HG02884 (cell line): ENCODE results near the gene KRT73.

ENCODE experiments used
- ATAC-seq: cut with Tn5 transposase; IDR thresholded peaks from one replicate; pipeline ENCODE4 v1.9.1; 2021; ENCODE audit warnings: mild to moderate bottlenecking, moderate library complexity; ENCODE audit not compliant: unreplicated experiment

The KRT73 gene

DNA sequence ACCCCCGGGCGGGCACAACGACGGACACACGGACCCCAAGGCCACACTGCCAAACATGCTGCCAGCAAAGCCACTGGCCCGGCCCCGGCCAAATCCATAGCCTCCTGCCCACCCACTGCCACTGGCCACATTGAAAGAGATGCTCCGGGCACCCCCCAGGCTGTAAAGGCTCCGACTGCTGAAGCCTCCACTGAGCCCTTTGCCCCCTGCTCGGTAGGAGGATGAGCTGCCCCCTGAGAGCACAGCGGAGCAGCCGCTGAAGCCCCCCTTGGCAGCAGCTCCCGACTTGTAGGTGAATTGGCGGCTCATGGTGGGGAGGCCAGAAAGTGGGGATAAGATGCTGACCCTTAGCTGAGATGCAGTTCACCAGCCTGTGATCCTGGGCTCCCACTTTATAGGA, at the start of gene KRT73:
Gene KRT73 (minus strand): TSS at position 344 of the 400 bp plus-strand sequence. CDS start 35 bp downstream, at position 309.
- ATAC-seq: no peak

DNA sequence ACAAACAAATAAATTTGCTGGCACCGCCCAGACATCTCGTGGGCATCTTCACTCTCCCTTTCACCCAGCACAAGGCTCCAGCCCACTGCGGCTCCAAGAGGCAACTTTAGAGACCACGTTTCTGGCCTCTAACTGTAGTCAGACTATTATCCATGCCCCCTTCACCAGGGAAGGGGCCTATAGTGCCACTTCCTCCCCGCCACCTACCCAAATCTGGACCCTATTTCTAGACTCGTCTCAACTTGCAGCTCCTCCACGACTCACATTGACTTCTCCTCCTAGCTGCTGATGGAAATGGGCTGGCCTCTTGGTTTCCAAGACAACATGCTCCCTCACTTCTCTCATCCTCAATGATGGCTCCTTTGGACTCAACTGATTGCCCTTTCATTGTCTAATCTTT, 49.6 kb upstream of the KRT73 start:
- ATAC-seq: no peak

DNA sequence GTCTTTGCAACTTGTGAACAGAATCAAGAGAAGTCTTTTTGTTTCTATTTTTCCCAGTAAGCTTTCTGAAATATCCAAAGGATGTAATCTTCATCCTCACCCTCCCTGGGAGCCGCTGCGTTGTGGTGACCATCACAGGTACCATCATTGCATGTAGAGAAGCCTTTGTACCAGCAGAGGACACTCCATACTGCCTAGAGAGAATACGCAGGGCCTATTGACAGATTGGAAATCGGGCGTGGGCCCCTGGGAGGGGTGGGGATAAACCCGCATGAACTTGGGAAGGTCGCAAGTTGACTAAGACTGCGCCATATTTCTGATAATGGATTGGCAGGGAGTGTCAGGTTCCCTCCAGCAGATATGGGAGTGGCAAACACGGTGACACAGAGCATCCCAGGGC, 49.1 kb upstream of the KRT73 start:
- ATAC-seq: no peak

DNA sequence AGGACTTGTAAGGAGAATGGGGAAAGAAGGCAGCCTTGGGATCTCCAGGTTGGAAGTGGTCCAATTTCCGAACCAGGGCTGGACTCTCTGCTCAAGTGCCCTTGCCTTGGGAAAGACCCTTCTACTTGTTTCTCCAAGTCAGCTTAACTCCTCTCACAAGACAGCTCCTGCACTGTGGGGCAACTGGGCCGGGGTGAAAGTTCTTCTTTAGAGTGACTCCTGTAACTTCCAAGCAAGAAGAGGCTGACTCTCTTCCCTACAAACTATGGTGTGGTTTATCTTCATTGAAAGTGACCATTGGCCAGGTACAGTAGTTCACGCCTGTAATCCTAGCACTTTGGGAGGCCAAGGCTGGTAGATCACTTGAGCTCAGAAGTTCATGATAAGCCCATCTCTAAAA, 48.1 kb upstream of the KRT73 start:
- no peak for ATAC-seq

DNA sequence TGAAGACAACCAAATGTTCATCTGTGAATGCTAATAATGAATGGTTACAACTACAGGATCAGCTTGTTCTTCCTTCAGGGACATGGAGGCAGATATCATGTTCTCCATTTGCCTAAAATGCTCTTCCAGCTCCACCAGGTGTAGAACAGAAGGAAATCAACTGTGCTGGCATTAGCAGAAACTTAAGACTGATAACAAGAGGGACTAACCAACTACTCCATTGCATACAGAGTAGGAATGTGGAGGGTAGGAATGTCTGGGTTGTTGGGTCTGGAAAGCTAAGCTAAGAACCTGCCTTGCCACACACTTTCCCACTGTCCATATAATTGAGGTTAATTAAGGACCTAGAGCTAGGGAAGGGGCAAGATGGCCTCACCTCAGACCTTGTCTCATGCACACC, 45.1 kb upstream of the KRT73 start:
- ATAC-seq: no peak

DNA sequence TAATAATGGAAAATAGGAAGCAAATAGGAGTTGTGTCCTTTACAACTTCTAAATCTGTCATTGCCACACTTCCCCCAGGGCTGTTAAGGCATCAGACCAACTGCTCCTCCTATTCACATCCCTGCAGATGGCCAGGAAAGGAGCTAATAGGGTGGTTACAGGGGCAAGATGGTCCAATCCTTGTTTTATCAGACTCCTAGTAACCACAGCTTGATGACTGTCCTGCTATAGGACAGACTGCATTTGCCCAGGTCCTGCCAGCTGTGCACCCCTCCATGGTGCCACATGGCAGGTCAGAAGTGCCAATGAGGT, 44.5 kb upstream of the KRT73 start:
- no peak for ATAC-seq

DNA sequence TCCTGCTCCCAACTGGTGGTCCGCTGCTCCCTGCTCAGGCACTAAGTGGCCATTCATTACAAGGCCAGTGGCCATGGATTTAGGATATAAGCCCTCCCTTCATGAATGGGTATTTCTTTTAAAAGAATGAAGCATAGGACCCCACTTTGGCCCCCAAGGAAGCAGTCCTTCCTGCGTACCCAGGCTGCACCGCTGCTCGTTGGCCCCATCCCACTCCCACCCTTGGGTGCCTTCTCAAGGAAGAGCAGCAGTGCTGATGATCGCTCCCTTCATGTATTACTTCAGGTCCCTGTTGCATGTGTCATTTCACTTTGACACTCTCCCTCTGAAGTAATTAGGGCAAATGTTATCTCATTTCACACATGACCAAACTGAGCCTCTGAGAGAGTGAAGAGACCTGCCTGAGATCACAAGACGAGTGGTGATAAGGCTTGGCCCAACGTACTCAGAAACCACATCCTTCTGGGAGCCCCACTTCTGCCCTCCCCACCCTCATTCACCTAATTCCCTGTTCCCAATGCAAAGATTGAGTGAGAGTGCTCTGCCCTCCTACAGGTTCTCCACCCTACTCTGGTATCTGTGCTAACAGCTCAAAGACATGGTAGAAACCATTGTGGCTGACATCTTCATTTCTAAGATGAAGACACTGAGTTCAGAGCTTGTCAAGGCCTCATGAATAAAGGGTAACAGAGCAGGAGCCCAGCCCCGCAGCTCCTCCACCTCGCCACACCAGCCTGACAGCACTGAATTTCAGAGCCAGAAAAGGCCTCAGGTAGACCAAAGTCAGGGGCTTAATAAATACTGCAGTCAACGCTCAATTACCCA, 43.9 kb upstream of the KRT73 start:
- ATAC-seq: no peak

DNA sequence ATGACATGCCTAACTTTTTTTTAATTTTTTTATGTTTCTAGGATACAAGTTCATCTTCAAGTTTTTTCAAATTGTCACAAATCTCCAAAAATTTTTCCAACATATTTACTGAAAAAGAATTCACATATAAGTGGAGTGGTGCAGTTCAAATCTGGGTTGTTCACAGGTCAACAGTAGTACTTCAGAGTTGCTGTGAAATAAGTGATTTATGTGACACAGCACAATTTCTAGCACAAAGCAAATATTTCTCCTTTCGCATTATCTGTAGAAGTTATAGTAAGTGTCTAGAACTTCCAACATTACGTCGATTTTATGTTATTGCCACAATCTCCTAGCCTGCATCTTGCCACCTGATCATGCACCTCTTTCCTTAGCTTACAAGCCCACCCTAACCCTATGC, 43.3 kb upstream of the KRT73 start:
- ATAC-seq: no peak

DNA sequence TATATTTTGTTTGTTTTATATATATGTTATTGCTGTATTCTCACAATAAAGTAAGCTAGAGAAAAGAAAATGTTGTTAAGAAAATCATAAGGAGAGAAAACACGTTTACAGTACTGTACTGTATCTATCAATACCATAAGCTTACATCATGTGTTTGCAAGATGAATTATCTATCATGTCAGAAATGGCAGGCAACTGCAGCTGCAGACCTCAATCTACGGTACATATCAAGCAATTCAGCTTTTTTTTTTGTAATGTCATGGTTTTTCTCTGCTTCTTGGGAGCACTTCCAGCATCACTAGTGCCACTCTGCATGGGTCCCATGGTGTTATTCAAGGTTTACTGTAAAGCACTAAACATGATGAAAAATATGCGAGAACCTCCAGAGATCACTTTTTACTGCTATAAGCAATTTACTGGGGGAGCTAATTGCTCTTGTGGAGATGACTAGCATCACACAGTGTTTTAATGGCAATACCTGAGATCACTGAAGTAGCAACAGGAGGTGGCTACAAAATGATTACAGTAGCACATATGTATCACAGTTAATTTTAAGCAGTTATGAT, 42.7 kb upstream of the KRT73 start:
- ATAC-seq: no peak

DNA sequence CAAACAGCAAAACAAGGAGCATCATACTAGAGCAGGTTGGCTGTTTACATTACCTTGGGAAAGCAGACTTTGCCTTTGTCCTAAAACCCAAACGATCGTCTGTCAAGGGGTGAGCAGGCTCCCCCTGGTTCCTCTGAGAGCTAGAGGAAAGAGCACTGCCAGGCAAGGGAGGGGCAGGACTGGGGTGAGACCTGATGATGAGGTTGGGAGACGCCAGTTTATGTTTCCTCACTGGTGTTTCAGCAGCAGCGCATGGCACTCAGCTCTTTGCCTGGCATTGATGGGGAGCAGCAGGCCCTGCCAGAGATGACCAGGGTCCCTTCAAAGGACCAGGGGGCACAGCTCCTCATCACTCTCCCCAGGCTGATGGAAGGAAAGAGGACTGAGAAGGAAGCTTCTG, 41.6 kb upstream of the KRT73 start:
- ATAC-seq: no peak

DNA sequence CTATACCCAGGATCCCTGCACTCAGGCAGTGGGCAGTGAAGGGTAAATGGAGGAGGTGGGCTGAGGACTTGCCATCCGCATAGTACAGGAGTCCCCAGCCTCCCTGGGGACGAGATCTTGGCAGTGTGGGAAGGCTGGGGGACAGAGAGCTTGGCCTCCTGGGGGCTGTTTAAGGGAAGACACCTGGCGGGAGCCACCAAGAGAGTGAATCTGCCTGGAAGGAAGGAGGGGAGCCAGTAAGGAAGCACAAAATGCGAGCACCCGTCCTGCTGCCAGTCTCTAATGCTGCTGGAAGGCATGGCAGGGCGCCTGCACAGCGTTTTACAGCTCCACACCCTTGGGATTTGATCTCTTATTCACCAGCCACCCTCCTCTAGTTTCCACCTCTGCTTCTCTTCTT, 41.0 kb upstream of the KRT73 start:
- ATAC-seq: no peak

DNA sequence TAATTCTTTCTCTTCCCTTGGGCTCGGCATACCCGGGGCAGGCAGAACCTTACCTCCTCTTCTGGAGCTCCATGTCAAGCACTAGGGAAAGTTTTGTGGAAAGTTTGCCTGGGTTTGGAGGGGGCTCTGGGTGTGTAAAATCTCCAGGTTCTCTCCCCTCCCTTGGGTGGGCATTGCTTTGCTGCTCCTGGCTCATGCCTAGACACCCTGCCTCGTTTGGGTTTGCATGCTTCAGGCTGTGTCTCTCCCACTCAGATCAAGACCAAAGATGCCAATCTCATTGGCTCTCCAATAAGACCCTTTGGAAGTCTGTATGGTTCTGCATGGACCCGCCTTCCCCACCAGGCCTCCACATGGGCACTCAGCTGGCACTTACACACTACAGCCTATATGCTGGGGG, 39.8 kb upstream of the KRT73 start:
- no peak for ATAC-seq

DNA sequence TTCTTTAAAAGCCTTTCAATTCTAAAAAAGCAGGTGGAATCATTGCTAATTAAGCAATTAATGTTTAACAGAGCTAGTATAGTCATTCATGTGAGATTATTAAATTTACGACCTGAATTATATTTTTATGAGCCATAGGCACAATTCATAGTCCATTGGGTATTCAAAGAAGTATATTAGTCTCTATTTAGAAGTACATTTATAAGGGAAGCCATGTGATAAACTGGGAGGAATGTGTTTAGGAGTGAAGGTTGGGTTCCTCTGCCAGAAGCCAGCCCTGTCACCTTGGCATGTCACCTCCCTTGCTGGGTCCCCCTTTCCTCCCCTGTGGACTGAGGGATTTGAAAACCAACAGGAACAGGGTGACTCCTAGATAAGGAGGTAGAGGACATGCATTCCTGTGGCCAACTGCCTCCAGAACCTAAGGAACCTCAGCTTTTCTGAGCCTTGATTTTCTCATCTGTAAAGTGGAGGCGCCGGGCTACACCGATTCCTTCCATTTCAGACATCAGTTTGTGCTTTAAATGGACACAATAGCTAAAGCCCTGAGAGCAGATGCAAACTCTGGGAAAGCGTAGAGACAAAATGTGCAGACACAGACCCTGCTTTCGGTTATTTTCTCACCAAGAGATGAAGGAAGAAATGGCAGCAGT, 39.0 kb upstream of the KRT73 start:
- ATAC-seq: no peak

DNA sequence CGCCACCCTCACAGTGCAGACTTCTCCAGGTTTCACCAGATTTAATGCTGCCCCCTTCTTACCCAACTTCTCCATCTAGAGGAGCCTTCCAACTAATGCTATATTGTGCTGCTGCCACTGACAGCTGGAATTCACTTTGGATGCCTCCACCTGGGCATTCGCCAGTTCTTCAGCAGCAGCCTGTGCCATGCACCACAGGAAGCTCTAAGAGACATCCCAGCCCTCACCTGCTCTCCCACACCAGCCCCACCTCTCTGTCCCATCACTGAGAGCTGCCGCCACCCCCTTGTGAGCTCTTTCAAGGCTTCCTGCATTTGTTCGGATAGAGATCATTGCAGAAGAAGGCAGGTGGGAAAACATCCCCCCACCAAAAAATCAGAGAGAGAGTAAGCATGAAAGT, 38.3 kb upstream of the KRT73 start:
- ATAC-seq: no peak

DNA sequence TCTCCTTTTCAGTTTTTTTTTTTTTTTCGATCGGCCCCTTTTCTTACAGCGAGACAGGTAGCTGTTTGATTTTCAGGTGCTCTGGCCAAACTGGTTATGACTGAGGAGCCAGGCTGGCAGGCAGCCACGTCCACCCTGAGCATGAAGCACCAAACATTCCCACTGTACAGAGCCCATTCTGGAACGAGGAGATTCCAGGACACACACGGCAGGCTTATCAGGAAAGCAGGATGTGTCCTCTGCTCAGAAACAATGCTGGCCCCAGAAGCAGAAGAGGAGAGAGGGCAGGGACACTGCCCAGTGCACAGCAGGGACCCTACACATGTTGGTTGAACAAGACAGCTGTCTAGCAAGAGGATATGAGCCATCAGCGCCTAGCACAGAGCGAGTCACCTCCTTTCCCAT, 37.4 kb upstream of the KRT73 start:
- ATAC-seq: no peak

DNA sequence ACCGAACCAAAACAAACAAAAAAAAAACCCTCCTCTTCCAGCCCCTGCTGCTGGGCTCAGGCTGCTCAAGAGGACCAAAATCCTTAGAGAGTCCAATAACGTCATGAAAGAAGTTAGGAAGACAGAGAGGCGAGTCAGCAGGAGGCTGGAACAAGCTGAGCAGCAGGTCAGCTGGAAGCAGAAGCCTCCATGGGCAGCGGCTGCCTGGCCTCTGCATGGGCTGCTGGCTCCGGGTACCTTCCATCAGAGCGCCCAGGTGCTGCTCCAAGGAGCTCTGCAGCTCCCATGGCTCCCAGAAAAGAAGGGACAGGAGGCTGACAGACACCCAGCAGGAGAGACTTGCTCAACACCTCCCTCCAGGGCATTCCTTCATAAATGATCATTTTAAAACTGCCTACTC, 36.9 kb upstream of the KRT73 start:
- ATAC-seq: no peak

DNA sequence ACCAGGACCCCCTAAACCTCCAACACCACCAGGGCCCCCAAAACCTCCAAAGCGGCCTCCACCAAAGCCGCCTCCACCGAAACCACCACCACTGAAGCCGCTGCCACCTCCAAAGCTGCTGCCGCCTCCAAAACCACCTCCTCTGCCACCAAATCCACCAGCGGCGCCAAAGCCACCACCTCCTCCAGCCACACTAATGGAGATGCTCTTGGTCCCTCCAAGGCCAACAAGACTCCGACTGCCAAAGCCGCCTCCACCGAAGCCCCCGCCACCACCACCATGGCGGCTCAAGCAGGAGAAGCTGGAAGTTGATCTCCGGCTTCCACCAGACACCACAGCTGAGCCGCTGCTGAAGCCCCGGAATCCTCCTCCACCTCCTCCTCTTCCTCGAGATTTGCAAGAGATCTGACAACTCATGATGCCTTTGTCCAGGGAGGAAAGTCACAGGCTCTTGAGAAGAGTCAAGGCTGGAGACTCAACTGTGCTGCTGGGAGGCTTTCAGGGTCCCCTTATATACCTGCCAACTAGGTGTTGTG, 33.4 kb upstream of the KRT73 start, which contains the start of gene KRT2:
Gene KRT2 (minus strand): TSS at position 486 of the 536 bp plus-strand sequence. CDS start 69 bp downstream, at position 417.
- ATAC-seq: no peak

DNA sequence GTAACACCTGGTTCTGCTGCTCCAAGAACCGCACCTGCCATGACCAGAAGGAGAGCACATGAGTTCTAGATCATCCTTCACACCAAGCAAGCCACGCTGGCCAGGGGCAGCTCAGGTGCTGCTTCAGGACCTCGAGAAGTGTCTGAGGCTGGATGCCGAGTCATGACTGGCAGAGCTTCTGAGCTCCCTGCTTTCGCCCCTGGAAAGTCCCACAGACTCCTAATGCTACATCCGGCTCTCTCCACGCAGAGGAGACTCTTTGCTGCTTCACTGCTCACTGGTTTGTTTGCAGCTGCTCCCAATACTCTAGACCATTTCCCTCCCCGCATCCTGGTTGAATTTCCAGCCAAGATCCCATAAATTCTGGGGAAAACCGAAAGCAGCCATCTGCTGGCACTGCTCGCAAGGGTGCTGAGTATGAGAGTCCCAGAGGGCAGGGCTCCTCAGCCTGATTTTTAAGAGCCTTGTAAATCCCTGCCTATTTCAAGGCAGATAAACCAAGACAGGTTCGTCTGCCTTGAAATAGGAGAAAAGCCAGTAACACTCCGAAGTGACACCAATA, 32.2 kb upstream of the KRT73 start:
- no peak for ATAC-seq

DNA sequence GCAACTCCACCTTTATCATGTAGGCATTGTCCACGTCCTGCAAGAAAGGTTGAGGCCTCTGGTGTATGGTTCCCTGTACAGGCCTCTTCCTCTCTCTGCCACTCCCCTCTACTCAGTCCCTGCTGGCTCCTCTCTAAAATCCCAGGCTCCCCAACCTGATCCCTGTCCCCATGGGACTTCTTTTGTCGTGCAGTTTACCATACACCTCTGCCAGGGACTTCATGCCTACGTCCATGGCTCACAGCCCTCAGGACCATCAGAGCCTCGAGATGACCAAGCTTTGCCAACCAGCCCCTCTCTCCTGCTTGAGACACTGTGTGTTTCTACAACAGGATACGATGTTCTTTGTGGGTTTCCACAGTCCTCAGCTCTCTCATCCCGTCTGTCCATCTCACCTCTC, 30.7 kb upstream of the KRT73 start:
- ATAC-seq: no peak

DNA sequence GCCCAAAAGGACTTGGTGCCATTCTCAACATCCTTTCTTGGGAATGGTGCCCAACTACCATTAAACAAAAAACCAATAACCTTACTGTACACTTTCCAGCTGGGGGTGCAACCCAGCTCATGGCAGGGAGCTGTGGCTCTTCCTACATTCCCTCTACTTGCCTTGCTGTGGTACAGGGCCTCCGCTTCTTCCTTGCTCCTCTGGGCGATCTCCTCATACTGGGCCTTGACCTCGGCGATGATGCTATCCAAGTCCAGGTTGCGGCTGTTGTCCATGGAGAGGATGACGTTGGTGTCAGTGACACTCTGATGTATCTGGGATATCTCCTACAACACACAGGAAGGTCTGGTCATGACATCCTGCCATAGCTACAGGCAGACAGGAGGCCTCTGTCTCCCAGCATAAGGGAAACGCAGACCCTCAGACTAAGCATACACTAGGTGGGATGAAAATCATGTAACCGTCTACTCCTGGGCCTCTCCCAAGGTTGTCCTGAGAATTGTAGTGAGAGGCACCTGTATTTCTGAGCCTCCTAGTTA, 29.7 kb upstream of the KRT73 start:
- no peak for ATAC-seq

DNA sequence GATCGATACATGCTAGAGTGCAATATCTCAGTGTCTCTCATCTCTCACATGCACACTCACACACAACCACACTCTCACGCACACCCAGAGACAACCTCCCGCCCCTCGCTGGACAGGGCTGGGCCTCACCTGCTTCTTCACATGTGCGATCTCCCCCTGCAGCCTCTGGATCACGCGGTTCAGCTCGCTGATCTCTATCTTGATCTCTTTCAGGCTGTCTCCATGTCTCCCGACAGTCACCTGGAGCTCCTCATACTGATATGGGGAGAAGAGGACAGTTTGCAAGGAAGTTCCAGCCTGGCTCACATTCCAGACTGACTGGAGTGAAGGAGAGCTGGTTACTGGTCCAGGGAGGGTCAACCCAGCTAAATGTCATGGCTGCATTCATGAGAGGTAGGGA, 29.2 kb upstream of the KRT73 start:
- ATAC-seq: no peak
